Pancreas (tissue), 10 donors: ENCODE results near the gene BUD23. TPM values are rescaled to one million over a fixed set of nuclear protein-coding genes. Genes with fewer than 3 reads are reported as not detected.

Experiments
- ATAC-seq, 4 donors: fragments of 200-7000 bp; cut with Tn5 transposase; one replicate each; pipeline versions ENCODE4 v1.8.0 to v1.9.1; 2020; ENCODE audit warnings: mild to moderate bottlenecking in 4 of 4, moderate library complexity in 4 of 4
- DNase-seq, 6 donors: peaks; one replicate each; pipeline ENCODE4 v3.0.0-alpha.2; 2020
- FAIRE-seq: peaks from 2 replicates; lab custom pipeline; 2012; peaks lifted over from hg19 to GRCh38; lab: Jason Lieb, UNC
- H3K27ac ChIP-seq, 4 donors: fragments of 200-600 bp; sonication (generic); 1 replicate in 3 of 4; 2 replicates in 1 of 4; pipeline versions ENCODE4 v1.5.0 to v1.8.0; 2020
- H3K27me3 ChIP-seq, 4 donors: fragments of 200-600 bp; one replicate each; pipeline ENCODE4 v1.8.0; 2021
- H3K36me3 ChIP-seq, 3 donors: fragments of 200-600 bp; sonication (generic) in 1 of 3; one replicate each; pipeline versions ENCODE4 v1.5.0 to v1.8.0; 2020 to 2021
- H3K4me1 ChIP-seq, 3 donors: fragments of 200-600 bp; one replicate each; pipeline ENCODE4 v1.8.0; 2021
- H3K4me3 ChIP-seq, 4 donors: fragments of 200-600 bp; sonication (generic) in 2 of 4; one replicate each; pipeline versions ENCODE4 v1.5.0 to v1.8.0; 2020 to 2021
- H3K9me3 ChIP-seq, 4 donors: fragments of 200-600 bp; one replicate each; pipeline ENCODE4 v1.8.0; 2021
- WGBS, 2 donors: extraction: QIAGEN DNeasy Blood & Tissue Kit; methylation state at CpG; one replicate each; pipeline ENCODE4 v1.1.7; 2013; 5-methylcytosine and 5-hydroxymethylcytosine counted together
- intact Hi-C, 3 donors: fragments of 100-400 bp; cut with DNase I; formaldehyde crosslinking; loops; one replicate each; pipeline versions ENCODE4 v1.11.1 to v1.14.2; 2022
- polyA plus RNA-seq, 2 donors: library from polyadenylated mRNA; stranded (reverse); fragments of 200-250 nt; gene quantifications; one replicate each; pipeline ENCODE4 v1.2.3, GENCODE V29; 2013
- total RNA-seq, 6 donors: library from RNA; stranded (reverse); fragmentation: NEBNext Ultra II Directional in 4 of 6; extraction: Animal tissue kit (Norgen Biotek cat#: 25700) in 4 of 6; gene quantifications; one replicate each; pipeline versions ENCODE4 v1.2.1 to v1.2.4, GENCODE V29; 2021 to 2023
- TF ChIP-seq, protein P1 (sequence below), 4 donors: fragments of 200-600 bp; sonication (generic) in 3 of 4; IDR thresholded peaks; one replicate each; pipeline versions ENCODE4 v1.5.0 to v1.8.0; 2021; ENCODE audit warnings: antibody characterized with exemption in 4 of 4
- donor health status: healthy with polysubstance abuse.
- donor health status: DM: no; HTN: no; CAD: no; lungs with moderate emphysema.
- donor health status: DM: no; HTN: no; CAD: no.
- donor health status: control.
- donor health status: control.
- donor health status: Bipolar disorder and iron deficiency.
- donor health status: DM: yes; HTN: yes; CAD: no.
- donor health status: DM: no; HTN: no; CAD: no.
- donor health status: DM: no; HTN: no; CAD: no.
- donor health status: DM: yes; HTN: yes; CAD: no.

Gene BUD23
- total and polyA plus RNA-seq, 8 donors: 26.9 to 62.9 (median 35.7) TPM

DNA sequence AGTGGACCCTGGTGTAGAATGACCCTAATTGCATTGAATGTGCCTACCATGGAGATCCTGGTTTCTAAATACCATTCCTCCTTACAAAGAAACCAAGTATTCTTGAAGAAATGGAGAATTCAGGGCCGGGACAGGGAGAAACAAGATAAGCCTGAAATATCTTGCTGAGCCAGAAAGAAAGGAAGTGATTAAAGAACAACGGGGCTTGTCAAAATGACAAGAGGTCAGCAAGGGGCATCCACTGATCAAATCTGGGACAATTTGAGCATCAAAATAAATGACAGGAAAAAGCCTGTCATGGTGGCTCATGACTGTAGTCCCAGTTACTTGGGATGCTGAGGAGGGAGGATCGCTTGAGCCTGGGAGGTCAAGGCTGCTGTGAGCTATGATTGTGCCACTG, 47.1 kb downstream of the BUD23 start:
- DNase-seq: no peak
- WGBS, 2 donors: 31 to 44% methylated on average over 3 of the region's 3 CpGs
- FAIRE-seq: no peak
- Histone ChIP-seq H3K4me1 (peaks cover 0 to 6% (median 0%) of the 10 kb centered on the region in 3 donors), H3K36me3 (no peaks in the 10 kb centered on the region), H3K9me3 (no peaks in the 10 kb centered on the region), H3K4me3 (no peak overlapping the region), H3K27ac (no peak overlapping the region), H3K27me3 (no peaks in the 10 kb centered on the region)
- intact Hi-C loops: no loop called here
- no peak for ATAC-seq
- TF ChIP-seq, protein P1, sequence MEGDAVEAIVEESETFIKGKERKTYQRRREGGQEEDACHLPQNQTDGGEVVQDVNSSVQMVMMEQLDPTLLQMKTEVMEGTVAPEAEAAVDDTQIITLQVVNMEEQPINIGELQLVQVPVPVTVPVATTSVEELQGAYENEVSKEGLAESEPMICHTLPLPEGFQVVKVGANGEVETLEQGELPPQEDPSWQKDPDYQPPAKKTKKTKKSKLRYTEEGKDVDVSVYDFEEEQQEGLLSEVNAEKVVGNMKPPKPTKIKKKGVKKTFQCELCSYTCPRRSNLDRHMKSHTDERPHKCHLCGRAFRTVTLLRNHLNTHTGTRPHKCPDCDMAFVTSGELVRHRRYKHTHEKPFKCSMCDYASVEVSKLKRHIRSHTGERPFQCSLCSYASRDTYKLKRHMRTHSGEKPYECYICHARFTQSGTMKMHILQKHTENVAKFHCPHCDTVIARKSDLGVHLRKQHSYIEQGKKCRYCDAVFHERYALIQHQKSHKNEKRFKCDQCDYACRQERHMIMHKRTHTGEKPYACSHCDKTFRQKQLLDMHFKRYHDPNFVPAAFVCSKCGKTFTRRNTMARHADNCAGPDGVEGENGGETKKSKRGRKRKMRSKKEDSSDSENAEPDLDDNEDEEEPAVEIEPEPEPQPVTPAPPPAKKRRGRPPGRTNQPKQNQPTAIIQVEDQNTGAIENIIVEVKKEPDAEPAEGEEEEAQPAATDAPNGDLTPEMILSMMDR (IDR thresholded peaks at IDR 0.05): no peak

DNA sequence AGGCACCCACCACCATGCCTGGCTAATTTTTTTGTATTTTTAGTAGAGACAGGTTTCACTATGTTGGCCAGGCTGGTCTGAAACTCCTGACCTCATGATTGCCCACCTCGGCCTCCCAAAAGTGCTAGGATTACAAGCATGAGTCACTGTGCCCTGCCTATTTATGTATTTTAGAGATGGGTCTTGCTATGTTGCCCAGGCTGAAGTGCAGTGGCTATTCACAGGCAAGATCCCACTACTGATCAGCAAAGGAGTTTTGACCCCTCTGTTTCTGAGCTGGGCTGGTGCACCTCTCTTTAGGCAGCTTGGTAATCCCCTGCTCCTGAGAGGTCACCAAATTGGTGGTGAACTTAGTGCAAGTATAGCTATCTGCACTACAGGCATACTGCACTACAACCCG, 49.0 kb downstream of the BUD23 start:
- H3K4me1 ChIP-seq: peaks cover under 1 to 6% (median 2%) of the 10 kb centered on the region in 3 donors
- TF ChIP-seq, protein P1 (IDR thresholded peaks at IDR 0.05): no peak
- no peaks in the 10 kb centered on the region for H3K9me3 ChIP-seq
- H3K27ac ChIP-seq: no peak overlapping the region
- DNase-seq (no peak), ATAC-seq (no peak), FAIRE-seq (no peak)
- H3K36me3 ChIP-seq: peaks cover 0 to 8% (median 0%) of the 10 kb centered on the region in 3 donors
- no peaks in the 10 kb centered on the region for H3K27me3 ChIP-seq
- WGBS, 2 donors: 44 to 62% methylated on average over 2 of the region's 2 CpGs
- no peak overlapping the region for H3K4me3 ChIP-seq
- intact Hi-C loops: no loop called here

DNA sequence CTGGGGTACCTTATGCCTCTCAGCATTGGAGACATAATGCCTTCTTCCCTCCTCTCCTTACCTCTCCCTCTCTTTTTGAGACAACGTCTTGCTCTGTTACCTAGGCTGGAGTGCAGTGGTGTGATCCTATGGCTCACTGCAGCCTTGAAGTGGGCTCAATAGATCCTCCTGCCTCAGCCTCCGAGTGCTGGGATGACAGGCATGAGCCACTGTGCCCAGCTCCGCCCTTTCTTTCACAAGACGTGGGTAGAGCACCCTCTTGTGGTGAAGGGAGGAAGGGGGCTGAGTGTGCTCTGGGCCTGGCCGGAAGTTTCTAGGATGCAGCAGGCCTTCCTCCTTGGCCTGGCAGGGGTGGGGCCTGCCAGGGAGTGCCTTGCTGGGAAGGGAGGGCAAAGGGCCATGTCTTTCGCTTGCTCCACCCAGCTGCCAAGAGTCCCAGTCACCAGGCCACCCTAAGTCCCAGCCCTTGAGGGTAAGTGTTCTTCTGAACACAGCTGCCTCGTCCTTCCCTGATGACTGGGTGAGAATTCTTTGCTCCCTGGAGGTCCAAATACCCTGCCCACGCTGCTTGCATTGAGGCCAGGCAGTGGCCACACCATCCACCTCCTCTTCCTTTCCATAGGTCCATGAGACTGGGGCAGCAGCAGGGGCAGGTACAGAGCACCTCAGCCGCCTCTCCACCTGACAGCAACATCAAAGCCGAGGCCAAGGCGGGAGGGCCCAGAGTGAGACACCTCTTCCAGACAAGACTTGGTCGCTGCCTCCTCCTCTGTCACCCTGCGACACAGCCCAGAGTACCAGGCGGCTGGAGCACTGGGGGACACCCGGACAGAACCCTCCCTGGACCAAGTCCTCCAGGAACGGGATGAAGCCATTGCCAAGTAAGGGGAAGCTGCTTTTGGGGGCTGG, 51.5 kb downstream of the BUD23 start:
- TF ChIP-seq, protein P1 (IDR thresholded peaks at IDR 0.05): peak; percentile 76 to 89 (median 83)
- intact Hi-C loops: no loop called here
- ATAC-seq (peak; percentile 38 to 72 (median 66)), DNase-seq (peak; percentile 83 to 93 (median 89)), FAIRE-seq (no peak)
- Histone ChIP-seq H3K4me3 (no peak overlapping the region), H3K4me1 (peaks cover 4 to 10% (median 8%) of the 10 kb centered on the region in 3 donors), H3K36me3 (peaks cover 0 to 8% (median 0%) of the 10 kb centered on the region in 3 donors), H3K27me3 (no peaks in the 10 kb centered on the region), H3K9me3 (no peaks in the 10 kb centered on the region), H3K27ac (peak overlapping the region in 3 of 4 donors; percentile 58 to 78 (median 71))
- WGBS, 2 donors: 53 to 61% methylated on average over 16 of the region's 16 CpGs

DNA sequence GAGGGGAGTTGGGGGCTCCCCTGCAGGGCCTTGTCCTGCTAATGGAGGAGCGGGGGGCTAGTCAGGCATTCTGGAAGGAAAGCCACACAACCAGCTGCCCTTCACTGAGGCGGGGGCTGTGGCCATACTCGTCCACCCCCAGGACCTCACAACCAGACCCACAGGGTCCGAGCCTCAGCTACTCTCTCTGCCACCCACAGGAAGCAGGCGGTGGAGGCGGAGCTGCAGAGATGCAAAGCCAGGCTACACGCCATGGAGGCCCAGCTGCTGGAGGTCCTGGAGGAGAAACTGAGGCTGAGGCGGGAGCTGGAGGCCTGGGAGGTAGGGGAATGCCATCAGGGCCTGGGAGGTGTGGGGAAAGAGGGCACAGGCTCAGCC, 52.1 kb downstream of the BUD23 start:
- 92 to 94% methylated on average over 8 of the region's 8 CpGs for WGBS, 2 donors
- Histone ChIP-seq H3K27me3 (no peaks in the 10 kb centered on the region), H3K27ac (peak overlapping the region in 3 of 4 donors; percentile 58 to 78 (median 71)), H3K9me3 (no peaks in the 10 kb centered on the region), H3K4me3 (no peak overlapping the region), H3K4me1 (peaks cover 4 to 10% (median 8%) of the 10 kb centered on the region in 3 donors), H3K36me3 (peaks cover 0 to 8% (median 0%) of the 10 kb centered on the region in 3 donors)
- DNase-seq: peak in 2 of 6 donors; percentile 45 to 61
- no peak for ATAC-seq
- FAIRE-seq: no peak
- intact Hi-C loops: no loop called here
- TF ChIP-seq, protein P1 (IDR thresholded peaks at IDR 0.05): no peak
